GM18873 (cell line): Measurements from ENCODE around the gene DHX16.

Experiments
- ATAC-seq: cut with Tn5 transposase; IDR thresholded peaks from one replicate; pipeline ENCODE4 v1.9.1; 2021; ENCODE audit warnings: mild to moderate bottlenecking, moderate library complexity, moderate number of reproducible peaks; ENCODE audit not compliant: unreplicated experiment, low FRiP score

Gene DHX16

DNA sequence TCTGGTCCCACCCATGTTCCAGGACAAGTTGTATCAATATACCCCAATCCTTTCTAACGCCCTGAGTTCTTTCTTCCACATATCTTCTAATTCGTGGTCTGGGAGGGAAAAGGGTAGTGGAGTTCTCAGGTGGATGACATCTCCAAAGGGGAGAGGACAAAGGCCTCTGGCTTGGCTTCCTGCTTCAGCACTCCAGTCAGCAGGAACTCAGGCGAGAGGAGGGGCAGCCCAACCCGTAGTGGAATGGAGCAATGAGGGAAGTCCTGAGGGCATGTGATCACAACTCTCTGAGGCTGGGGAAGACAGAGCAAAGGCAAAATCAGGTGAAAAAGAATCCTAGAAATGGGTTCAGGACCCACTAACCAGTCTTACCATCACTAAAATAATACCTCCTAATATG is 27.5 kb upstream of the DHX16 start:
- no peak for ATAC-seq

DNA sequence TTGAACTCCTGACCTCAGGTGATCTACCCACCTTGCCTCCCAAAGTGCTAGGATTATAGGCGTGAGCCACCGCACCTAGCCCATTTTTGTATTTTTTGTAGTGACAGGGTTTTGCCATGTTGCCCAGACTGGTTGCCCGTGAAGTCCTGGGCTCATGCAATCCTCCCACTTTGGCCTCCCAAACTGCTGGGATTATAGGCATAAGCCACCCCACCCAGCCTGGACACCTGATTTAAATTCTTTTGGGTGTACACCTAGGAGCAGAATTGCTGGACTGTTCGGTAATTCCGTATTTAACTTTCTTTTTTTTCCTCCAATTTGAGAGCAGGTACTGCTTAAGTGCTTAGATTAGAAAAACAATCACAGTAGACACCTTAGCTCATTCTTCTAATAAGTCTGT is 23.6 kb upstream of the DHX16 start:
- ATAC-seq = no peak

DNA sequence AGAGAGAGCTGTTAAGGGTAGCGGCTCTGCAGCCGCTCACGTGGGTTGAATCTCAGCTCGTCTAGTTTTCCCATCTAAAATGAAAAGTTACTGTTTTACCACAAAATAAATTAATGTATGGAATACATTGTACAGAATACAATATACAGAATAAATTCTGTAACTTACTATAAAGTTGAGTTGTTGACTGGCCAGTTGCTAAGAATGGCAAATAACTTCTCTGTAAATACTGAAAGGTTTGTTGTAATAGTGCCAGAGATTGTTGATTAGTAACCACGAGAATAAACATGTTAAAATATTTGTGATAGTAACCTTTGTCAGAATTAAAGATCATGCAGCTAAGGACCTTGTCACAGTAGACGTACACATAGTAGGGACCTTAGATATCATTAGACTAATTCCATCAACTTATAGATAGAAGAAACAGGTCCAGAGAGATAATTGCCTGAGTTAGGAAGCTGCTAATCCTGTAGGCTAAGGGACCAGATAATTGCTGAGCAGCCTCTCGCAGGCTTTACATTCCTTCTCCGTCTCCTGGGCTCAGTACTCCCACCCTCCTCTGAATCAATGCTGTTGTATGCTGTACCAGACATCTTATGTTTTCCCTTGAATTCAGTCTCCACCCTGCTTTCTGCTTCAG is 18.5 kb upstream of the DHX16 start:
- ATAC-seq = no peak

DNA sequence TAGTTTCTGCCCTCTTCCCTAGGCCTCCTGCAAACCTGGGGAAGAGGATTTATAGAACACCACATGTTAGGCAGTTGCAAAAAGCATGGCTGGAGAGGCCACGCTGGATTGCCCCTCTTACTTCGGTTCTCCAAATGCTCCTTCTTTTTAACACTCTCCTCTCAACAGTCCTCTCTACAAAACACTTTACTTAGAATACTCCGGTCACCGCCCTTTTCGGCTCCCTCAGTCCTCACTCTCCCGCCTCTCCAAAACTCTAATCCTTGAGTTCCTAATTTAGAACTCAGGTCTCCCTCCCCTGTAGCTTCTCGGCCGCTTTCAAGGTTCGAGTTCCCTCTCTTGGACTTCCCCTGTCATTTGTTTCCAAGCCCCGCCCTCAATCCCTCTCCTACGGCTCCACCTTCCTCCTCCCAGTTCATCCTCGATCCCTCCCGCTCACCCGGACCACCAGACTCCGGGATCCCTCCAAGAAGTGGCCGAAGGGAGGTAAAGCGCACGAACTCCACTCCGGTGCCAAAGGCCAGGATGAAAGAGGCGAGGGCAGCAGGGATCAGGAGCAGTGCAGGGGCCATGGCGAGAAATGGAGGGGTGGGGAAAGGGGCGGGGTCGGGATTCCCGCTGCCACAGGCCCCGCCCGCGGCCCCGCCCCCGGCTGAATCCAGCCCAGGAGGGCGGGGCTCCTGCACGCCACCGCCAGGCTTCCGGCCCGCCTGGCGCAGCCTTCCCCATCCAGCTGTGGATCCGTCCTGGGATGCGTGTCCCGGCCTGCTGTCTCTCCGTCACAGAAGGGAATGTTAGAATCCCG is 17.8 kb upstream of the DHX16 start, which contains the start of gene NRM:
TSS of gene NRM (minus strand) at position 582 of the 805 bp plus-strand sequence. CDS start at position 572, 10 bp downstream.
- no peak for ATAC-seq

DNA sequence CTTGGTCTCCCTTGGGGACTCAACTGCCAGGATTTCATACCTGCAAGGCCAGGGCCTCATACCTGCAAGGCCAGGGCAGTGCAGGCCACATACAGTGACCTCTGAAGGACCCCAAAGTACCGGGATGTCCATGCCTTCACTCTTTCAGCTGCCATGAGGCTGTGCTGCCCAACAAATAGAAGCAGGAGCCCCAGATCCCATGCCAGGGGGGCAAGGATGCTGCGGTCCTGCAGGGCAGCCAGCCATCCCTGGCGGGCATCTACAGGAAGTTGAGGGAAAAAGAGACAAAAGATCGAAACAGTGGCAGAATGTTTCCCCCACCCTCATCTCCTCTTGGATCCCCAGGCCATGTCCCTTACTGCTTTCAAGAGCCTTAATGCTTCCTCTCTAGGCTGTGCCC is 17.2 kb upstream of the DHX16 start:
- no peak for ATAC-seq

DNA sequence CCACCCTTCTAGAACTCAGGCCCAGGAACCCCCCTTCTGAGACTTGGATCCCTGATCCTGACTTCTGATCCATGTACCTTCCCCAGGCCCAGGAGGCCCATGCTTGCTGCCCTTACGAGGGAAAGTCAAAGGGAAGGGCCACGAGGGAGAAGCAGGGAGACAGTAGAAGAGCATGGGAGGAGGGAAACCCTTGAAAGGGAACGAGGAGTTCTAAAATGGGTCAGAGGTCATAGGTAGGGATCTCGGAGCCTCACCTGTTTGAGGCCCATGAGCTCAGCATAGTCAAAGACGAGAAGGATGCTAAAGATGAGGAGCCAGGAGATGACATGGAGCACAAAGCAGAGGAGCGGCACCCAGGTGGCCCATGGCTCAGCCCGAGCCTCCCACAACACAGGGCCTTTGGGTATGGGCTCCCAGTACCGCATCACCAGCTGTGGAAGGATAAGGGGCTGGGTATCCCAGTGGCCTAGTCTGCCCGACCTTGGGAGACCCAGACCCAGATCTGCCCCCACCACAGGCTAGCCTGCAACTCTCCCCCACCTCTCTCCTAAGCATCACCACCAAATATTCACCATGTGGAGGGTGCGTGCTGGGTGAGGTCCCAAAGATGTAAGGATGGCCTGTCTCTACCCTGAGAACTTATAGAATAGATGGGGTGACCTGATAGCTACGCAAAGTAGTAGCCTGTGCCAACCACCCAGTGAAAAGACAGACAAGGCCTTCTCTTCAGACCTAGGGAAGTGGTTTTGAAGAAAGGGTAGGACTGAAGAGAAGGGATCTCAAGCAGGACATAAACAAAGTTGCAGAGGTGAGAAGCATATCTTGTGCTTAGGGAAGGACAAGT is 16.4 kb upstream of the DHX16 start:
- ATAC-seq = no peak

DNA sequence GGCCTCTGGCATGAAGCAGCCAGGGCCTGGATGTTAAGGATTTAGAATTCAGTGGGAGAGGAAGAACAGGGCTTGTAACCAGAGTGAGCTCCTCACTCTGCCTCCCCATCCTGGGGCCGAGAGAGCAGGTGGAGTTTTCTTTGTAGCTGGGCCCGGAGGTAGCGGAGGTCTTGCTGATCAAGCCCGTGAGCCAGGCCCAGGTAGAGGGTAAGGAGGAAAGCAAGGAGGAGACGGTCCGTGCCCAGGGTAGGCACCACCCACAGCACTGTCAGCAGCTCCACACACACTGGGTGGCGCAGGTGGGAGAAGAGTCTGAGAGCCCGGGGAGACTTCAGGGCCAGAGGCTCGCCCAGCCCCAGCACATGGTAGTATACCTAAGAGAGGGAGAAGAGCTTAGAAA is 15.8 kb upstream of the DHX16 start:
- no peak for ATAC-seq

DNA sequence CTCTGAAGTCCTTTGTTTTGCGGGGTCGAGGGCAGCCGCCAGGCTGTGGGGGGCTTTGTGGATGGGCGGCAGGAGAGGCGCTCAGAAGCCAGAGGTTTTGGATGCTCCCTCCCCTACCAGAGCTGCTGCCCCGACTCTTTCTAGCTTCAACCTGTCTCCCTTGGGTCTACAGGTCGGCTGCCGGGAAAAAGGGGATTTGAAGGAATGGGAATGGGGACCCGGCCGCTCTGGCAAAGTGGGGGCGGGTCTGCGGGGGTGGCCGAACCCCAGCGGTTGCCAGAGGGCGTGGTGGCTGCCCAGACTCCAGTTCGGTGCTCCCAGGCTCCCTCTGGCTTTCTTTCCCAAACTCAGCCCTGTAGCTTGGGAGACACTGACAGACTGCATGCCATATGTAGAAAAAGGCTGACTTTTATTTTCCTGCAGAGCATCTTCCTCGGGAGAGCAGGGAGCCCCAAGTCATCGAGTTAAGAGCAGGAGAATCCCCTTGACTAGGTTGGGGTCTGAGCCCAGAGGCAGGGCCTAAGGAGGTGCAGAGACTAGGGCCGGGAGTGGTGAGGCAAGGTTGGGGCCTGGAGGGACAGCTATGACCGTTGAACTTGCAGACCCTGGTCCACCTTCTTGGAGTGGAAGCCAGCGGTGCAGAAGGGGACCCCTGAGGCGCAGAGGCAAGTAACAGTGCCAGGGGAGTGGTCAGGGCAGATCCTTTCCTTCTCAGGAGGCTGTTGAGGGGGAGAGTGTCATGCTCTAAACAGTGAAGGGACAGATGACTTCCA is 15.0 kb upstream of the DHX16 start:
- ATAC-seq = no peak

DNA sequence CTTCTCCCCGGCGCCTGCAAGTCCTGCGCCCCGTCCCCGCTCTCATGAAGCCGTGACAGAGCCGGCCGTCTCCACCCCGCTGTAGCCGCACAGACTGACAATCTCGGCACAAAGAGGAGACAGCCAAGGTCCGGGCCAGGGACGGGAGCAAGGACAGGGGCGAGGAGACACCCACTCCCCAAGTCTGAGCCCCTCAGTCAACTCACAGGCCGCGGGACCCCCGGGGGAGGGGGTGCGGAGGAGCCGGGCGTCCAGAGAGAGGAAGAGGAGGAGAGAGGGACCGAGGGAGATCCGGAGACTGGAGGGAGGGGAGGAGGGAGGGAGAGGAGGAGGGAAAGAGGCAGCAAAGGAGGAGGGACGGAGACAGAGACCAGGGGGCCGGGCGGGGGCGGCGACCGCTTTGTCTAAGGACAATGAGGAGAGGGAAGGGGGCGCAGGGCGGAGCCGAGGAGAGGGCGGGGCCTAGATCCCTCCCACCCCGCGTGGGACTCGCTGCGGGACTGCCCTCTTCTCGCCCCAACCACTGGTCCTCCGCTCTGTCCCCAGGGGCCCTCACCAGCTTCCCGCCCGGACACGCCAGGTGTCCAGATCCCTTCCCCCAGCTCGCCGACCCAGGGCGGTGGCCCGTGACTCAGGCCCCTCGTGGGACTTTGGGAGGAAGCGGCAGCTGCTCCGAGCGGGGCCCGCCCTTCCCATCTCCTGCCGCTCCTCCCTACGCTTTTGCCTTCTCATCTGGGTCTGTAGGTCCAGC is 14.3 kb upstream of the DHX16 start:
- peak; percentile 36 for ATAC-seq

DNA sequence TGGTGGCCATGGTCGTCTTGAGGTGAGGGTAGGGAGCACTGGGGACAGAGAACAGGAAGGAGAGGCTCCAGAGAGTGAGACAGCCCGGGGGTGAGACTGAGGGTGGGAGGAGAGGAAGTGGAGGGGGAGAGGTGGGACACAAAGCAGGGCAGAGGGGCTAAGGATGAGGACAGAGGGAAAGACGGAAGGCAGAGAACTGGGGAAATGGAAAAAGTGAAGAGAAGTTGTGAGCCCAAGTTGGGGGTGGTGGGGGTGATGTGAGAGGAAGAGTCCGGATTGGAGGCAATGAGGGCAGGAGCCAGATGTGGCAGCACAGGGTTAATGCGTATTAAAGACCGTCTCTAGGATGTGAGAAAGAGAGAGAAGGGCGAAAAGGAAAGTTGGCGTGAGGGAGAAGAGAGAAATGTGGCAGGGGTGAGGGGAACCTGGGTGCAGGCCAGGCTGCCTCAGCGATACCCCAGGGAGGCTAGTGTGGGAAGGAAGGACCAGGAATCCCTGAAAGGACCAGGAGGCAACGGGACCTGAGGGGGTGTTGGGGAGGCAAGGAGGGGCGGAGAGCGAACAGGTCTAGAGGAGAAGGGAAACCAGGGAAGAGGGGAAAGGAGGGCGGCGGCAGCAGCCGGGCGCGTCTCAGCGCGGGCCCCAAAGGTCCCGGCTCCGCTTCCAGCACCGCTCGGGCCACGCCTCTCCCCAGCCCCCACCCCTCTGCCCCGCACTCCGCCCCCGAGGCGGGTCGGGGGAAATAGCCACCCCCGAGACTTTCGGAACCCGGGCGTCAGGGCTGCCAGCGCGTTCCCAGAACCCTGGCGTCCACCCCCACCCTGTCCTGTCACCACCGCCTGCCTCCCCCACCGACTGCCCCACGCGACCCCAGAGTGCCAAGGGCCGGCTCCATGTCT is 13.5 kb upstream of the DHX16 start, which contains the start of gene PPP1R18:
TSS of gene PPP1R18 (minus strand) at position 637 of the 899 bp plus-strand sequence. CDS start at position 10, 627 bp downstream.
- ATAC-seq = no peak

DNA sequence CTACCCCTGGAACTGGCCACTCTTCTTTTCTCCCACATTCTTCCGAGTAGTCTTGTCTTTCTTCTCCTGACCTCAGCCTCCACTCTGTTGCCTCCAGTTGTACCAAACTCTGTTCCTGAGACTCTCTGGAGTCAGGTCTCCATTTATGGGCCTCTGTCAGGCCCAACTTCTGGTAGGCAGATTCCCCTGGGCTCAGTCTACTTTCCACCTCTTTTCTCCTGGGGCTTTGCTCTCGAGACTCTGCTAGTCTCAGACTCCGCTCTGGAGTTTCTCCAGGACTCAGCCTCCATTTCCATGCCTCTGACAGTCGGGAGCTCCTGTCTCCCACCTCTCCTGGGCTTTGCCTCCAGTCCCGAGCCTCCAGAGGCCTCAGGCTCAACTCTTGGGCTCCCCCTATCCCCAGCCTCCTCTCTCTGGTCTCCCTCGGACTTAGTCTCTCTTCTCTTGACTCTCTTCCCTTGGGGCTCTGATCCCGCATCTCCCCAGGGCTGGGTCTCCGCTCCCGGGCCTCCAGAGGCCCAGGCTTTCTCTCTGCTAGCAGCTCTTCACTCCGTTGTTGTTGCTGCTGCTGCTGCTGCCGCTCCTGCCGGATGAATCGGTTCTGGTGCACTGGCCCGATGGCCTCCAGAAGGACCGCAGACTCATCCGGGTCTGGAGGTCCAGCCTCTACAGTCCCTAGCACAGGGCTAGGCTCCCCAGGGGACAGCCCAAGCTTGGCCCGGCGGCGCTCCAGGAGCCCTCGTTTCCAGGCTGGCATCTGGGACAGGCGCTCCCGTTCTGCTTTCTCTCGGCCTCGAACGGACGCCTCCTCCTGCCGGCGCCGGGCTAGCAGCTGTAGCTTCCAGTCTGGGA is 12.6 kb upstream of the DHX16 start:
- ATAC-seq = no peak

DNA sequence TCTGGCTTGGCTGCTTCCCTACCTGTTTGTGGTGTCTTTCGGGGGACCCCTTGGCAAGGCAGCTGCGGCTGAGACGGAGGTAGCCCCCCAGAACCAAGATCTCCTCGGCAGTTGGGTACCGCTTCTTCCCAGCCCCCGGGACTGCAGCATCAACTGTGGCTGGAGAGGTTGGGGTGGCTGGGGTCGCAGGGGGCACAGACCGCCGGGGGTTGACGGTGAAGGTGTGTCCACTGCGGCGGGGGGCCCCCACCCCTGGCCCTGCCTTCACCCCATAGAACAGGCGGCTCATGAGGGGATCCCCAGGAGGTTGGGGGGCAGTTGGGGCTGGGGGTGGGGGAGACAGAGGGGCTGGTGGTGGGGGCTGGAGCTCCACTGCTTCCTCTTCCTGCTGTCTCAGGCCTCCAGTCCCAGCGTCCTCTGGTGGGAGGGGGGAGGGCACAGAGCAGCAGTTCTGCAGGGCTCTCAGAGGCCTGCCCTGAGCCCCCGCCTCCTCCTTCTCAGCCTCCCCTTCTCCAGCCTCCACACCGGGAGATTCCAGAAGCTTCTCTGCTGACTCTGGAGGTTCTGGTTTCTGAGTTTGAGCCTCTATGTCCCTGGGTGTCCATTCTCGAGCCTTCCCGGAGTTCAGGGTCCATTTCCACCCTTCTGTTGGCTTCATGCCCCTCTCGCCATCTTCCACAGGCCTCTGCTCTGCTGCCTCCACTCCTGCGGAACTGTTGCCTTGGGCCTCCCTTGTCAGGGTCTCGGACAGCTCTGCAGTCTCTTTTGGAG is 11.8 kb upstream of the DHX16 start:
- no peak for ATAC-seq

DNA sequence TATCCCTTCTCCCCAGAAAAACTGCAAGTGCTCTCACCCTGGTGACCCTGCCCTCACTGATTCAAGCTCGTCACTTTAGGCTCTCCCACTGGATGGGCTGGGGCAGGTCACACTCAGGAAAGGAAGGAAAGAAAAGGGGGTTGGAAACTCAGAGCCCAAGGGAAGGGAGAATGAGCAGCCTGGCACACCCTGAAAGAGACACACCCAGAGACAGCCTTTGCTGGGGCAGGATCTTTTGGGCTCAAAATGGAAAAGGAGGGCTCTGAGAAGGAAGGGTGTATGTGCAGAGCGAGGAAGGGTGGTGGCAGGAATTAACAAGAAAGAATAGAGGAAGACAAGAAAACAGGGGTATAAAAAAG is 11.2 kb upstream of the DHX16 start:
- ATAC-seq = no peak

DNA sequence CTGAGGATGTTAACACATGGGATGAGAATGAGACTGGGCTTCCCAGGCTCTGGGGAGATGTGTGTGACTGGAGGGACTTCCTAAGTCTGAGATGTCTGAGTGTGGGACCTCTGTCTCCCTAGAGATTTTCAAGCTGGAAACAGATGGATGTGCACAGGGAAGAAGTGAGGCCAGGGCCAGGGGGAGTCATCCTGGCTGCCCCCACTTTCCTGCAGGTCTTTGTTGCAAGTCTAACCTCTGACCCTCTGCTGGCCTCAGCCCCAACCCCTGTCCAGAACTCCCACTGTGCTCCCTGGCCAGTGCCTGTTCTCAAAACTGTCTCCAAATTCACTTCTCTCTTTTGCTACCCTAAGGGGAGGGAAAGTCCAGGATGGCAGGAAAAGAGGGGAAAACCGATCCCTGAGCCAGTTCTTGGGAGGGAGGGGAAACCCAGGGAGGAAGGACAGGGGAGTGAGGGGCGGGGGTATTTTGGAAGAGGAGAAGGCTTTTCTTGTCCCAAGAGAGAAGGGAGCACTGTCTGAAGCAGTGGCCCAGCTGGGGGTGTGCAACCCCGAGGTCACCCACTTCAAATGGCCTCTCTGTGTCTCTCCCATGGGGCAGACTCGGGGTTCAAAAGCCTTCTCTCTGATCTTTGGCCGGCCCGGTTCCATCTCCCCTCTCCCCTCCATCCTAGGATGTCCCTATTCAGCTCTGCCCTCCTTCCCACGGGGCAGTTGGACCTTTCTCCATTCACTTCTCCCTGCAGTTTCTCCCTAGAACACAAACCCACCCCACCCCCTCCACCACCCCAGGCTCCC is 10.6 kb upstream of the DHX16 start:
- no peak for ATAC-seq

DNA sequence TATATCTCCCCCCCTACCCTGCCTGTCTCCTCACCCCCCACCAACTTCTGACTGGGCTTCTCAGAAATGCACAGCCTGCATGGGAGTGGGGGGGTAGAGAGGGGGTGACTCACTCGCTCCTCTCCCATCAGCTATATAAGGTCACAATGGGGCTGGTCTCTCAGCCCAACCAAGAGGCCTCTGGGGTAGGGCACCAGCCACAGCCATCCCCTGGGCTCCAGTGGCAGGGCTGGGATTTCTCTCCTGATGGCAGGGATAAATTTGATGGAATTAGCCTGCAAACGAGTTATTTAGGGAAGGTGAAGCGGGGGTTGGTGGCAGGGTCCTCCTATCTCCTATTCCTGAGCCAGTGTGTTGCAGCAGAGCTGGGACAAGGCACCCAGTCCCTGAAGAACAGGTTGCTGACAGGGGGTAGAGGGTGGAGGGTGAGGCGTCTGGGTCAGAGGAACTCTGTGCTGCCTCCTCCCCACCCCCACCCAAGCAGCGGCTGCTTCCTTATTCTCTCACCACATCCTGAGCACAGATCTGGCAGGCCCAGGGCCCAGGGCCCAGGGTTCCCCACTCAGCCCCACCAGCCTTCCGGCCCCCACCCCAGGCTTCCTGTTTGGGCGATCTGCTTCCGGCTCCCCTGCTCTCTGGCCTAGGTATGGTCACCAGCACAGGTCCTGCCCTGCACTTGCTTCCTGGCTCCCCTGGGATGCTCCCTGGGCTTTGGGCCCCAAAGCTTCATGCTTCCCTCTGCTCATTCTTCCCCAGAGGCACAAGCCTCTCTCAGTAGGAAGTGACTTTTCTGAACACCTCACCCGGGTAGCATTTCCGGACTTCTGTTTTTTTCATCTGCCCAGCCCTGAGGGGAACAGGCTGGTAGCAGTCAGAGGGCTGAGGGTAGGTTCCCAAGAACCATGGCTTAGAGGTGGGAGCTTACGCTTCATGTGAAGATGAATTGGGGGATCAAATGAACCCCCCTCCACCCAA is 9.6 kb upstream of the DHX16 start:
- ATAC-seq = peak; percentile 37
